ENCODE data around the gene CTU1.

The CTU1 gene

GRCh38 chr19:51135004-51135403 is 26.8 kb upstream of the CTU1 start:
- no peak for DNase-seq (ENCODE audit: low read depth, low spot score)
- POLR2A ChIA-PET: no interaction called here
- CTCF ChIA-PET: interaction anchor here (1.1 kb wide), 1 partner anchor 24 kb away, joined by 3 read pairs; no protein-coding TSS in a partner anchor
- H3K4me3 ChIP-seq (ENCODE audit: low read depth, low read length): no peak overlapping the region
- TF ChIP-seq CTCF (IDR thresholded peaks at IDR 0.05; ENCODE audit: insufficient read depth, low read length, missing control alignments): no peak

GRCh38 chr19:51131780-51132680 is 23.8 kb upstream of the CTU1 start:
- POLR2A ChIA-PET: no interaction called here
- TF ChIP-seq CTCF (IDR thresholded peaks at IDR 0.05; ENCODE audit: insufficient read depth, low read length, missing control alignments): no peak
- no peak overlapping the region for H3K4me3 ChIP-seq (ENCODE audit: low read depth, low read length)
- no peak for DNase-seq (ENCODE audit: low read depth, low spot score)
- CTCF ChIA-PET: no interaction called here

DNA sequence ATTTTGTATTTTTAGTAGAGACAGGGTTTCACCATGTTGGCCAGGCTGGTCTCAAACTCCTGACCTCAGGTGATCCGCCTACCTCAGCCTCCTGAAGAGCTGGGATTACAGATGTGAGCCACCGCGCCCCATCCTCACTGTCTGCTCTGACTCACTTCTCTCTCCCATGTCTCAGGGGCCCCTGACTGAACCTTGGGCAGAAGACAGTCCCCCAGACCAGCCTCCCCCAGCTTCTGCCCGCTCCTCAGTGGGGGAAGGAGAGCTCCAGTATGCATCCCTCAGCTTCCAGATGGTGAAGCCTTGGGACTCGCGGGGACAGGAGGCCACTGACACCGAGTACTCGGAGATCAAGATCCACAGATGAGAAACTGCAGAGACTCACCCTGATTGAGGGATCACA is 21.5 kb upstream of the CTU1 start:
- ChIA-PET POLR2A (no interaction called here), CTCF (no interaction called here)
- no peak for TF ChIP-seq CTCF (IDR thresholded peaks at IDR 0.05; ENCODE audit: insufficient read depth, low read length, missing control alignments)
- H3K4me3 ChIP-seq (ENCODE audit: low read depth, low read length): no peak overlapping the region
- DNase-seq (ENCODE audit: low read depth, low spot score): no peak

DNA sequence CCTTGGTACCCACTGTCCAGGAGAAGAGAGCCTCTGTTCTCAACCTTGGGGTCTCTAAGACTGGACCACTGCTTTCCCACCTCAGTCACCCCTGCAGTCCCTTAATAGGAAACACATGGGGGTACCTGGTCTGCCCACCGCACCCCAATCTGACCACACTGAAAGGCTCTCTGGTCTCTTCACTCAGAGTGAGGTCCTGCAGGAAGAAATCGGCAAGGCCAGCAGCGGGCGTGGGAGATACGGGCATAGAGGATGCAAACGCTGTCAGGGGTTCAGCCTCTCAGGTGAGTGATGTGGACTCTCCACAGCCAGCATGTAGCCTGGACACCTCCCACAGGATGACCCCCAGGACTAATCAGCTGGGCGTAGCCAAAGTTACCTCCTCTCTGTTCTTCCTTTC is 20.0 kb upstream of the CTU1 start:
- ChIA-PET POLR2A (no interaction called here), CTCF (no interaction called here)
- DNase-seq (ENCODE audit: low read depth, low spot score): no peak
- no peak overlapping the region for H3K4me3 ChIP-seq (ENCODE audit: low read depth, low read length)
- TF ChIP-seq CTCF (IDR thresholded peaks at IDR 0.05; ENCODE audit: insufficient read depth, low read length, missing control alignments): no peak

DNA sequence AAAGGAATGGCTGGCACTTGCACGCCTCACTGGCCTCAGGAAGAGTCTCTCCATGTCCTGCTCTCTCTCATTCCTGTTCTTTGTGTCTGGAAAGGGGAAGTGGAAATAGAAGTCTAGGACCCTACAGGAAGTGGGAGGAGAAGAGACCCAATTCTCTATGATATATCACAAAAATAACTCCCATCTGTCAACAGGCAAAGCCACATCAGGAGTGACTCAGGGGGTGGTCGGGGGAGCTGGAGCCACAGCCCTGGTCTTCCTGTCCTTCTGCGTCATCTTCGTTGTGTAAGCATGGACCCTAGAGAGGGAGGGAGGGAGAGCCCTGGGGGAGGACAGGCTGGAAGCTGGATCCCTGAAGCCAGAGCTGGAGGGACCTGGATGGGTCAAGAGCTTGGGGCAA is 19.5 kb upstream of the CTU1 start:
- ChIA-PET CTCF (no interaction called here), POLR2A (no interaction called here)

DNA sequence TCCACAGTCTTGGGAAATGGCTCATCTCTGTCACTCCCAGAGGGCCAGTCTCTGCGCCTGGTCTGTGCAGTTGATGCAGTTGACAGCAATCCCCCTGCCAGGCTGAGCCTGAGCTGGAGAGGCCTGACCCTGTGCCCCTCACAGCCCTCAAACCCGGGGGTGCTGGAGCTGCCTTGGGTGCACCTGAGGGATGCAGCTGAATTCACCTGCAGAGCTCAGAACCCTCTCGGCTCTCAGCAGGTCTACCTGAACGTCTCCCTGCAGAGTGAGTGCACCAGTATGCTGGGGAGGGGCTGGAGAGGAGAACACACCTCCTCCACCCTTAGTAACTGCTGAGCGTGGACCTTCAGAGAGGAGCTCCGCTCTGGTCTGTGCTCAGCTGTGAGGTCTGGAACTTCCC is 18.8 kb upstream of the CTU1 start:
- TF ChIP-seq CTCF (IDR thresholded peaks at IDR 0.05; ENCODE audit: insufficient read depth, low read length, missing control alignments): no peak
- no peak for DNase-seq (ENCODE audit: low read depth, low spot score)
- POLR2A ChIA-PET: no interaction called here
- CTCF ChIA-PET: no interaction called here
- H3K4me3 ChIP-seq (ENCODE audit: low read depth, low read length): no peak overlapping the region

More for the DNA sequence above, 19.5 kb upstream of the CTU1 start:
- no peak overlapping the region for H3K4me3 ChIP-seq (ENCODE audit: low read depth, low read length)
- no peak for DNase-seq (ENCODE audit: low read depth, low spot score)
- TF ChIP-seq CTCF (IDR thresholded peaks at IDR 0.05; ENCODE audit: insufficient read depth, low read length, missing control alignments): no peak
